Parathyroid adenoma (tissue), 2 donors: ENCODE measurements around the gene CTNND2.

Experiments used
- H2AFZ ChIP-seq: fragments of 300-600 bp; sonication (generic); one replicate; pipeline ENCODE4 v1.7.0; 2017; ENCODE audit warnings: antibody characterized with exemption, mild to moderate bottlenecking
- H3K27ac ChIP-seq: fragments of 300-600 bp; sonication (generic); one replicate; pipeline ENCODE4 v1.7.0; 2017
- H3K27me3 ChIP-seq: fragments of 300-600 bp; sonication (generic); one replicate; pipeline ENCODE4 v1.7.0; 2017; ENCODE audit warnings: low read length; ENCODE audit not compliant: control insufficient read depth, insufficient read depth
- H3K36me3 ChIP-seq: fragments of 300-600 bp; sonication (generic); one replicate; pipeline ENCODE4 v1.7.0; 2017; ENCODE audit warnings: low read length; ENCODE audit not compliant: control insufficient read depth, insufficient read depth
- H3K4me1 ChIP-seq: fragments of 300-600 bp; sonication (generic); one replicate; pipeline ENCODE4 v1.7.0; 2017; ENCODE audit warnings: control low read depth
- H3K4me2 ChIP-seq: fragments of 300-600 bp; sonication (generic); one replicate; pipeline ENCODE4 v1.7.0; 2017; ENCODE audit warnings: low read length
- H3K4me3 ChIP-seq: fragments of 300-600 bp; sonication (generic); one replicate; pipeline ENCODE4 v1.7.0; 2017; ENCODE audit warnings: low read depth, low read length
- H3K79me2 ChIP-seq: fragments of 300-600 bp; sonication (generic); one replicate; pipeline ENCODE4 v1.7.0; 2017; ENCODE audit warnings: control low read depth
- H3K9ac ChIP-seq: fragments of 300-600 bp; sonication (generic); one replicate; pipeline ENCODE4 v1.7.0; 2017; ENCODE audit warnings: mild to moderate bottlenecking
- H3K9me3 ChIP-seq: fragments of 300-600 bp; sonication (generic); one replicate; pipeline ENCODE4 v1.7.0; 2017; ENCODE audit warnings: low read length; ENCODE audit not compliant: control insufficient read depth
- CTCF ChIP-seq: fragments of 300-600 bp; sonication (generic); IDR thresholded peaks from one replicate; pipeline ENCODE4 v1.7.0; 2017; ENCODE audit warnings: antibody characterized with exemption, mild to moderate bottlenecking
- donor health status: primary hyperparathyroidism.

Gene CTNND2

GRCh38 chr5:11013793-11014192 is 890.5 kb downstream of the CTNND2 start:
- H3K4me1 ChIP-seq = no peaks in the 10 kb centered on the region
- H3K27ac ChIP-seq = no peak overlapping the region
- H3K27me3 ChIP-seq = no peaks in the 10 kb centered on the region
- no peak overlapping the region for H3K4me3 ChIP-seq
- no peaks in the 10 kb centered on the region for H3K36me3 ChIP-seq
- H3K4me2 ChIP-seq = no peak overlapping the region
- no peak overlapping the region for H2AFZ ChIP-seq
- no peaks in the 10 kb centered on the region for H3K9me3 ChIP-seq
- no peaks in the 10 kb centered on the region for H3K79me2 ChIP-seq
- no peak overlapping the region for H3K9ac ChIP-seq
- TF ChIP-seq CTCF = no peak

GRCh38 chr5:11012295-11012694 is 892.0 kb downstream of the CTNND2 start:
- no peak overlapping the region for H3K4me3 ChIP-seq
- TF ChIP-seq CTCF = no peak
- H3K79me2 ChIP-seq = no peaks in the 10 kb centered on the region
- H3K9me3 ChIP-seq = no peaks in the 10 kb centered on the region
- no peak overlapping the region for H2AFZ ChIP-seq
- H3K4me1 ChIP-seq = no peaks in the 10 kb centered on the region
- H3K36me3 ChIP-seq = no peaks in the 10 kb centered on the region
- no peak overlapping the region for H3K27ac ChIP-seq
- H3K9ac ChIP-seq = no peak overlapping the region
- H3K4me2 ChIP-seq = no peak overlapping the region
- H3K27me3 ChIP-seq = no peaks in the 10 kb centered on the region

GRCh38 chr5:11010429-11011210 is 893.6 kb downstream of the CTNND2 start:
- Histone ChIP-seq H3K9ac (no peak overlapping the region), H3K4me3 (no peak overlapping the region), H3K27me3 (no peaks in the 10 kb centered on the region), H3K36me3 (no peaks in the 10 kb centered on the region), H2AFZ (no peak overlapping the region), H3K79me2 (no peaks in the 10 kb centered on the region), H3K4me2 (no peak overlapping the region), H3K27ac (no peak overlapping the region), H3K4me1 (no peaks in the 10 kb centered on the region), H3K9me3 (no peaks in the 10 kb centered on the region)
- TF ChIP-seq CTCF = no peak

- Histone ChIP-seq H2AFZ (no peak overlapping the region), H3K27ac (no peak overlapping the region), H3K9ac (no peak overlapping the region), H3K9me3 (no peaks in the 10 kb centered on the region), H3K4me1 (no peaks in the 10 kb centered on the region), H3K36me3 (no peaks in the 10 kb centered on the region), H3K4me3 (no peak overlapping the region), H3K27me3 (no peaks in the 10 kb centered on the region), H3K4me2 (no peak overlapping the region), H3K79me2 (no peaks in the 10 kb centered on the region)
- no peak for TF ChIP-seq CTCF
These were observed 894.7 kb downstream of the CTNND2 start for GRCh38 chr5:11009576-11009975.
